Fibroblast of skin of left biceps (primary cell): ENCODE data around the gene TM4SF18.

Experiments used
- DNase-seq, 2 experiments: peaks; one replicate each; pipeline ENCODE4 v3.0.0-alpha.2; 2013; ENCODE audit warnings: low read depth in 2 of 2

The TM4SF18 gene

DNA sequence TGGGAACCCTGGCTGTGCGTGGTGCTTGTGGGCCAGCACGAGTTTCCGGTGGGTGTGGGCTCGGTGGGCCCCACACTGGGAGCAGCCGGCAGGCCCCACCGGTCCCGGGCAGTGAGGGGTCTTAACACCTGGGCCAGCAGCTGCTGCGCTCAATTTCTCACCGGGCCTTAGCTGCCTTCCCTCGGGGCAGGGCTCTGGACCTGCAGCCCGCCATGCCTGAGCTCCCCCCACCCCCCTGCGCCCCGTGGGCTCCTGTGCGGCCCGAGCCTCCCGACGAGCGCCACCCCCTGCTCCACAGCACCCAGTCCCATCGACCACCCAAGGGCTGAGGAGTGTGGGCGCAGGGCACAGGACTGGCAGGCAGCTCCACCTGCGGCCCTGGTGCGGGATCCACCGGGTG, 49.4 kb downstream of the TM4SF18 start:
- DNase-seq, result no peak

DNA sequence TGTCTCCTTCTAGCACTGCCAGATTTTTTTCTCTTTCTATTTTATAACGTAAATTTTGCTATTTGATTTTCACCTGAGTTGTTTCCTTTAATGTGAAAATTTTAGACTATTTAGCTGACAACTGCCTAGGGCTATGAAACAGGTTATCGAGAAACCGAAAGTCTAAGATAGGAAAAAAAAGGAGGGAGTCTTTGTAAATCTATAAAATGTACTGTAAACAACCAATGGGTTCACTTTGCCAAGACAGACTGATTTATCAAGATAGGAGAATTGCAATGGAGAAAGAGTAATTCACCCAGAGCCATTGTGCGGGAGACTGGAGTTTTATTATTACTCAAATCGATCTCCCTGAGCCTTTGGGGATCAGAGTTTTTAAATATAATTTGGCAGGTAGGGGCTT, 50.0 kb downstream of the TM4SF18 start:
- no peak for DNase-seq

DNA sequence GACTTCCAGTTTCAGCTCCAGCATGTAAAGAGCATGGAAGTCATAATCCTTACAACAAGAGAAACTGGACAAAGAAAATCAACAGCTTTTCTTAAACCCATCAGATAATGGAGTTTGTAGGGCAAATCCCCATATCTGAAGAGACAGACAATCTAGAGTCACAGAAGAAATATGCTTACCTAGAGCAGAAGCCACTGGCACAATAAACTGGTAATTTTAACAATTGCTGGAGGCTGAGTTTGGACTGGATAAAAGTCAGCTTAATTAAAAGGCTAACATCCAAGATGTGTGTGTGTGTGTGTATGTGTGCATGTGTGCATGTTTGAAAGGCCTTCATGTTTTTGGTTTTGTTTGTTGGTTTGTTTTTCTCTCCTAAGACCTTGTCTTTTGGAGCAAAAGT, 50.6 kb downstream of the TM4SF18 start:
- no peak for DNase-seq

- DNase-seq, result no peak
These were observed 51.1 kb downstream of the TM4SF18 start for GRCh38 chr3:149282322-149282721.

DNA sequence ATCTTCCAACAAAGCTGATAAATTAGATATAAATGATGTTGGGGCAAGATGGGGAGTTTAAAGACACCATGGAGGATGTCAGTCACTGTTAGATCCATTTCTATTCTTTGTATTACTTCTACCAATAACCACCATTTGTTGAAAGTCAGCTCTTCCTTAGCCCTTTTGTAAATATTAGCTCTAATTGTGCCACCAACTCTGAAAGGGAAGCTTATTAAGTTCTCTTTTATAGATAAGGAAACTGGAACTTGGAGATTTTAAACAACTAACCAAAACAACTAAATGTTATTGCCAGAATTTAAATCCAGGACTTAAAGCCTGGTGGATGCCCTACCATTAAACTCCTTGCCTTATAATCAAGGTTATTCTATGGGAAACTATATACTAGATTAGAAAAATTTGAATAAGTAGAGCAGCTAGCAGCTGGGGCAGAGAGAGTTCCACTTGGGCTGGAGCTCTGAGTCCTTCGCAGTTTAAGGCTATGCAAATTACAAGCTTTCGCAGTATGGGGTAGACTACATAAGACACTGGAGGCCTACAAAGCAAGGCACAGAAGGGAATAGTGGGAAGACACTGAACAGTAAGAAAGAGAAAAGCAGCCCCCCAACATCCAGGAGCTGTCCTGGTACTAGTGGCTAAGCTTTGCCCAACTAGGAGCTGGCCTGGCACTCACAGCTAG, 52.6 kb downstream of the TM4SF18 start:
- DNase-seq, result no peak

GRCh38 chr3:149278911-149279310, 54.5 kb downstream of the TM4SF18 start:
- DNase-seq, result no peak

DNA sequence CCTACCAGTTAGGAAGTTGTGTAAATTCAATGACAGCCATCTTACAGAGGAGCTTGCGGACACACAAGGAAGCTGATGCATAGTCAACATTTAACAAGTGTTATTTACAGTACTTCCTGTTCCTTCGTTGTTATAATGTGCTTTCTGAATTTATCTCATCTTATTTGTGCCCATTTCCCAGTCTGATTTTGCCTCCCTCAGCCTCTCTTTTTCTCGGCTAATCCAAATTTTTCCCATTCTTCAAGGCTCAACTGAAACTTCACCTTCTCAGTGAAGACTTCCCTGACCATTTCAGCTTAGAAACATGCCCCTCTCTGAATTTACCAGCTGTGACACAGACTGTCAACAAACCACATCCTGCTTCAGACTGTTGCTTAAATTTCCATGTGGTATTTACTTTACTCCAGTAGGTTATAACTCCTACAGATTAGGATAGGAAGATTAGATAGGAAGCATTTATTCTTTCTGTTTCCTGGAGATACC, 56.1 kb downstream of the TM4SF18 start:
- peak in 1 of 2 experiments; percentile 31 for DNase-seq

- no peak for DNase-seq
These were observed 56.8 kb downstream of the TM4SF18 start for GRCh38 chr3:149276619-149277018.

GRCh38 chr3:149274220-149274619, 59.2 kb downstream of the TM4SF18 start:
- DNase-seq, result no peak

DNA sequence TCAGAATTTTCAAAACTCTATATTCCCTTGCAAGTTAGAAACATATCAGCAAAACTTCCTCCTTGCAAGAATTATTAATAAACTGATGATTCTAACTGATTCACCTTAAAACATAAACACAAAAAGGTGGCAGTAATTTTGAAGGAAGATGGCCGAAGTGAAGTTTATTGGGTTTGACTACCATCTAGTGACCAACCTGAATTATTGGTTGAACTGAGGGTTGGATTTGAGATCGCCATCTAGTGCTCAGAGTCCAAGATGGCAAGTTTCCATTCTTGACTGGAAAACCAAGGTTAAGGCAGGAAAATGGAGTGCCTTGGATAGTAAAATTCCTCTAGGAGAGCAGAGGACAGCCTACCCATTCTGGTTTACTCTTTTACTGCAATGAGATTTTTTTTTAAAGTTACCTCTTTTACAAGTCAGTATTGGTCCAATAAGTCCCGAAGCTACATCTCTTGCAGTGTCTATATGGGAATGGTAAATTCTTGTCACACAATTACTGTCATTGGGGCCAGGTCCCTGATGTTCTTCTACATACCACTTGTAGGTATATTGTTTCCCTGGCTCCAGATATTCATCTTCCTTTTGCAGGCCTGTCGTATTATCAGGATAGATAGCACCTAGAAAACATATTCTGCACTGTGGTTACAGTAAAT, 60.2 kb downstream of the TM4SF18 start:
- DNase-seq, result peak; percentile 70 to 77

DNA sequence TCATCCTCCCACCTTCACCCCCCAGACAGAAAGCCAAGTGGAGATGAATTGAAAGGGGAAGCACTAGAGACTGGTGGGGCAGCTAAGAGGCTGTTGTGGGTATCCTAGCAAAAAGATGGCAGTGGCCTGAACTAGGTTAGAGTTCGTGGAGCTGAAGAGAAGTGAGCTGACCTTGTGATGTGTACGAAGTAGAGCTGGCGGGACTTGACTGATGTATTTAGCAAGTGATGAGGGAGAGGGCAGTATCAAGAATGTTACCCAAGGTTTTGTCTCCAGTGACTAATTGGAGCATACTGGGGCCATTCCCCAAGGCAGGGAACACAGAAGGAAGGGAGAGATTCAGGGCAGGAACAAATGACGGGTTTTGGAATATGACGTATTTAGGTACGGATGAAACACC, 61.8 kb downstream of the TM4SF18 start:
- no peak for DNase-seq

- no peak for DNase-seq
These were observed 63.3 kb downstream of the TM4SF18 start for GRCh38 chr3:149270180-149270579.

DNA sequence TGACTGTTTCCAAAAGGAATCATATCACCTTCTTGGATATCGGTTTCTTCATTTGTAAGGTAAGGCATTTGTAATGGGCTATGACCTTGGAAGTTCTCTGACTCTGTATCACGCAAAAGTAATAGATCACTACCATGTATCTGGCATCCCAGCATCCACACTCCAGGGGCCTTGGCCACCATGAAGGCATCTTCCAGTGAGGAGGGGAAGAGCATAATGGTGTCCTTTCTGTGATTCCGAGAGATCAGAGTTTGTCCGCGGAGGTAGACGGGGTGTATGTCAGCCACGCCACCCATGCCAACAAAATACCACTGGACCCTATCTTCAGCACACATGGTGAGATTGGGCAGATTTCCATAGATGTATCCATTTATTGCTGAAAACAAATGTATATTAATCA, 63.7 kb downstream of the TM4SF18 start:
- DNase-seq, result no peak
